ENCODE results near the gene SOX10.

Gene SOX10

GRCh38 chr22:37930270-37930951 lies 53.9 kb downstream of the SOX10 start:
- DNase-seq (ENCODE audit: low read depth), result peak; percentile 25

GRCh38 chr22:37929390-37929789 lies 55.0 kb downstream of the SOX10 start:
- DNase-seq (ENCODE audit: low read depth), result no peak

GRCh38 chr22:37927637-37927936 lies 56.8 kb downstream of the SOX10 start:
- no peak for DNase-seq (ENCODE audit: low read depth)

- DNase-seq (ENCODE audit: low read depth), result no peak
Measured at GRCh38 chr22:37926771-37927636, 57.4 kb downstream of the SOX10 start.

- DNase-seq (ENCODE audit: low read depth), result no peak
Measured at GRCh38 chr22:37926358-37926757, 58.0 kb downstream of the SOX10 start.

- no peak for DNase-seq (ENCODE audit: low read depth)
Measured at GRCh38 chr22:37925767-37926166, 58.6 kb downstream of the SOX10 start.

- DNase-seq (ENCODE audit: low read depth), result no peak
Measured at GRCh38 chr22:37925330-37925729, 59.0 kb downstream of the SOX10 start.

GRCh38 chr22:37924386-37925065 lies 59.8 kb downstream of the SOX10 start:
- DNase-seq (ENCODE audit: low read depth), result no peak

- DNase-seq (ENCODE audit: low read depth), result no peak
Measured at GRCh38 chr22:37923927-37924326, 60.4 kb downstream of the SOX10 start.
